GM12878 (cell line): ENCODE measurements around the gene RYR2. TPM values are rescaled to one million over a fixed set of nuclear protein-coding genes. Genes with fewer than 3 reads are reported as not detected.

Source experiments
- ATAC-seq: fragments of 200-7000 bp; cut with Tn5 transposase; 3 replicates; pipeline ENCODE4 v1.9.1; 2020; ENCODE audit warnings: mild to moderate bottlenecking, moderate library complexity
- BruUV-seq: library from RNA; stranded (reverse); fragments of 400-500 nt; replicated peaks from 2 replicates; lab custom pipeline; 2021; lab: Mats Ljungman, UMichigan
- CTCF ChIA-PET: fragments of 300-600 bp; sonication (Branson Sonifier 250); formaldehyde crosslinking; extraction: SDS; loops from one replicate; lab custom pipeline; 2021; ENCODE audit warnings: inconsistent platforms; lab: Yijun Ruan, JAX
- POLR2A ChIA-PET: fragments of 350-600 bp; formaldehyde crosslinking; extraction: SDS; loops from one replicate; lab custom pipeline; 2021; ENCODE audit warnings: inconsistent platforms; lab: Charles Lee
- RAD21 ChIA-PET: fragments of 300-600 bp; sonication (Branson Sonifier 250); formaldehyde crosslinking; loops from one replicate; lab custom pipeline; 2023; ENCODE audit warnings: antibody characterized with exemption; ENCODE audit not compliant: unreplicated experiment; lab: Charles Lee
- SMC1A ChIA-PET: fragments of 300-600 bp; sonication (Branson Sonifier 250); formaldehyde crosslinking; loops from one replicate; lab custom pipeline; 2023; ENCODE audit not compliant: unreplicated experiment, uncharacterized antibody; lab: Charles Lee
- DNase-seq: peaks from one replicate; pipeline ENCODE4 v3.0.0-alpha.2; 2011; ENCODE audit warnings: low read depth, low spot score
- FAIRE-seq: peaks from 3 replicates; lab custom pipeline; 2011; peaks lifted over from hg19 to GRCh38; lab: Jason Lieb, UNC
- H2AFZ ChIP-seq: 2 replicates; pipeline ENCODE4 v1.6.0; 2011; ENCODE audit warnings: low read depth, low read length, control low read depth; ENCODE audit not compliant: control insufficient read depth
- H3K27ac ChIP-seq: 2 replicates; pipeline ENCODE4 v1.5.1; 2011; ENCODE audit warnings: control low read depth; ENCODE audit not compliant: control insufficient read depth, insufficient read depth
- H3K27me3 ChIP-seq, 2 experiments: replicated peaks in 1 of 2; 2 replicates each; pipeline versions ENCODE4 v1.6.0 to v1.6.1; 2011; ENCODE audit warnings: low read length in 1 of 2; ENCODE audit not compliant: control insufficient read depth in 2 of 2, insufficient read depth in 2 of 2
- H3K36me3 ChIP-seq, 2 experiments: 2 replicates each; pipeline ENCODE4 v1.5.1; 2011; ENCODE audit warnings: low read length in 1 of 2; ENCODE audit not compliant: control insufficient read depth in 2 of 2, insufficient read depth in 2 of 2
- H3K4me1 ChIP-seq: 2 replicates; pipeline ENCODE4 v1.6.1; 2011; ENCODE audit warnings: mild to moderate bottlenecking, low read length, moderate library complexity, mixed read lengths; ENCODE audit not compliant: control insufficient read depth, insufficient read depth
- H3K4me2 ChIP-seq: 2 replicates; pipeline ENCODE4 v1.6.0; 2011; ENCODE audit warnings: control low read depth; ENCODE audit not compliant: control insufficient read depth, insufficient read depth
- H3K4me3 ChIP-seq: fragments of 200-600 bp; sonication (generic); 2 replicates; pipeline ENCODE4 v1.5.1; 2016
- H3K79me2 ChIP-seq: 2 replicates; pipeline ENCODE4 v1.6.0; 2011; ENCODE audit warnings: low read length; ENCODE audit not compliant: control insufficient read depth, insufficient read depth
- H3K9ac ChIP-seq: 2 replicates; pipeline ENCODE4 v1.8.0; 2011; ENCODE audit warnings: low read length, control low read depth, mixed read lengths; ENCODE audit not compliant: control insufficient read depth, insufficient read depth
- H3K9me3 ChIP-seq: replicated peaks from 3 replicates; pipeline ENCODE4 v1.5.1; 2011; ENCODE audit warnings: mild to moderate bottlenecking, low read length; ENCODE audit not compliant: control insufficient read depth, insufficient read depth
- H4K20me1 ChIP-seq: 2 replicates; pipeline ENCODE4 v1.6.0; 2011; ENCODE audit not compliant: control insufficient read depth, insufficient read depth
- CHD1 ChIP-seq: IDR thresholded peaks from 2 replicates; pipeline ENCODE4 v1.6.1; 2012; ENCODE audit warnings: low read depth, low read length, improper control_type of control experiment
- CHD2 ChIP-seq: IDR thresholded peaks from 2 replicates; pipeline ENCODE4 v1.6.1; 2011; ENCODE audit warnings: low read depth, low read length, improper control_type of control experiment, borderline replicate concordance
- CHD4 ChIP-seq: fragments of 200-600 bp; sonication (generic); IDR thresholded peaks from 2 replicates; pipeline ENCODE4 v1.6.1; 2016; ENCODE audit warnings: mild to moderate bottlenecking
- FOXM1 ChIP-seq: IDR thresholded peaks from 2 replicates; pipeline ENCODE4 v1.6.1; 2012; ENCODE audit warnings: low read depth, mild to moderate bottlenecking, inconsistent platforms, low read length, moderate library complexity
- GABPA ChIP-seq: IDR thresholded peaks from 2 replicates; pipeline ENCODE4 v1.6.1; 2014; ENCODE audit warnings: antibody characterized with exemption, low read depth, mild to moderate bottlenecking, inconsistent platforms
- HCFC1 ChIP-seq: fragments of 150-350 bp; IDR thresholded peaks from 2 replicates; pipeline ENCODE4 v1.6.1; 2014; ENCODE audit warnings: low read length
- LARP7 ChIP-seq: fragments of 450-650 bp; IDR thresholded peaks from 2 replicates; pipeline ENCODE4 v1.6.1; 2017; ENCODE audit warnings: mild to moderate bottlenecking
- RBBP5 ChIP-seq: fragments of 200-600 bp; sonication (generic); conservative IDR thresholded peaks from 2 replicates; pipeline ENCODE4 v1.6.1; 2016
- SREBF2 ChIP-seq: IDR thresholded peaks from 2 replicates; pipeline ENCODE4 v1.6.1; 2012; ENCODE audit warnings: mild to moderate bottlenecking, low read length
- ZBED1 ChIP-seq: IDR thresholded peaks from 2 replicates; pipeline ENCODE4 v1.6.1; 2016; ENCODE audit warnings: borderline replicate concordance
- ZBTB40 ChIP-seq: fragments of 450-650 bp; IDR thresholded peaks from 2 replicates; pipeline ENCODE4 v1.6.1; 2016; ENCODE audit warnings: mild to moderate bottlenecking, moderate library complexity, borderline replicate concordance
- ZNF687 ChIP-seq: fragments of 450-650 bp; IDR thresholded peaks from 2 replicates; pipeline ENCODE4 v1.6.1; 2017; ENCODE audit warnings: mild to moderate bottlenecking, moderate library complexity
- WGBS: methylation state at CpG from one replicate; pipeline ENCODE4 v1.1.6; 2016; ENCODE audit warnings: low lambda C conversion rate; ENCODE audit not compliant: insufficient replicate concordance, insufficient coverage; ENCODE audit errors: missing lambda C conversion rate; 5-methylcytosine and 5-hydroxymethylcytosine counted together
- in situ Hi-C: fragments of 300-500 bp; cut with MboI; formaldehyde crosslinking; loops from 9 replicates; pipeline ENCODE4 v1.14.3; 2018; ENCODE audit warnings: mixed read lengths
- intact Hi-C: fragments of 100-400 bp; cut with micrococcal nuclease; formaldehyde crosslinking; loops from one replicate; pipeline ENCODE4 v1.14.2; 2022; ENCODE audit not compliant: unreplicated experiment
- polyA plus RNA-seq, 11 experiments: library from polyadenylated mRNA; depleted of rRNA in 4 of 11; unstranded in 6 of 11; stranded (reverse) in 5 of 11; fragments of >200 nt; fragmentation: Nextera tagmentation in 4 of 11; fragmentation: Illumina TruSeq in 1 of 11; extraction: Ambion mirVana in 4 of 11; extraction: Trizol in 1 of 11; gene quantifications; 1 replicate in 1 of 11; 2 replicates in 10 of 11; pipeline versions ENCODE4 v1.2.1 to v1.2.3, GENCODE V29; 2011 to 2016; ENCODE audit warnings: inconsistent platforms in 2 of 11, missing spikeins in 2 of 11, low read depth in 1 of 11
- total RNA-seq, 4 experiments: library from RNA; depleted of rRNA in 3 of 4; stranded (reverse); fragments of >200 nt in 3 of 4; fragmentation: Illumina TruSeq in 1 of 4; extraction: Trizol in 1 of 4; gene quantifications; 2 replicates each; pipeline versions ENCODE4 v1.2.1 to v1.2.3, GENCODE V29; 2013 to 2021

Gene RYR2
- total and polyA plus RNA-seq, 10 of the 15 experiments (the other 5 are each of a cell fraction or from before 2014, with no cell fraction given), result 0.01 to 0.04 TPM; not detected in 8

- no peaks in the 10 kb centered on the region for H3K36me3 ChIP-seq
- no peak for FAIRE-seq
- RAD21 ChIA-PET, result no interaction called here
- no peak overlapping the region for H2AFZ ChIP-seq
- no peaks in the 10 kb centered on the region for H4K20me1 ChIP-seq
- CTCF ChIA-PET, result no interaction called here
- DNase-seq, result no peak
- WGBS, result 50% methylated on average over 2 of the region's 2 CpGs
- intact Hi-C loops (no loop called here), in situ Hi-C loops (no loop called here)
- no peaks in the 10 kb centered on the region for H3K27me3 ChIP-seq
- SMC1A ChIA-PET, result interaction anchor here (1.5 kb wide), 1 partner anchor 9 kb away, joined by 8 read pairs; no protein-coding TSS in a partner anchor
- POLR2A ChIA-PET, result no interaction called here
- BruUV-seq, result no TSS peak
- no peak overlapping the region for H3K9ac ChIP-seq
- no peak overlapping the region for H3K4me2 ChIP-seq
- TF ChIP-seq RBBP5, result no peak
- no peak for TF ChIP-seq ZBTB40
- TF ChIP-seq SREBF2, result no peak
- no peak for TF ChIP-seq ZNF687
- no peak for TF ChIP-seq HCFC1
- no peak for TF ChIP-seq CHD1
- no peak for TF ChIP-seq CHD4
- TF ChIP-seq LARP7, result no peak
- no peak for TF ChIP-seq ZBED1
- no peak for TF ChIP-seq GABPA
- no peak for TF ChIP-seq FOXM1
- no peak for TF ChIP-seq CHD2
- H3K79me2 ChIP-seq, result no peaks in the 10 kb centered on the region
- no peak overlapping the region for H3K4me3 ChIP-seq
- H3K27ac ChIP-seq, result no peak overlapping the region
- no peaks in the 10 kb centered on the region for H3K4me1 ChIP-seq
- H3K9me3 ChIP-seq, result no peaks in the 10 kb centered on the region
- ATAC-seq, result no peak
Observed at GRCh38 chr1:237281481-237281880, 239.5 kb downstream of the RYR2 start.
